Stimulated activated CD4-positive, alpha-beta T cell treated with anti-CD3 and anti-CD28 coated beads, Interleukin-15, amount 100 ng/mL, for 24 hours (primary cell): ENCODE measurements around the gene SOD3.

Experiments
- DNase-seq: peaks from one replicate; pipeline ENCODE4 v3.0.0-alpha.2; 2020

The SOD3 gene

DNA sequence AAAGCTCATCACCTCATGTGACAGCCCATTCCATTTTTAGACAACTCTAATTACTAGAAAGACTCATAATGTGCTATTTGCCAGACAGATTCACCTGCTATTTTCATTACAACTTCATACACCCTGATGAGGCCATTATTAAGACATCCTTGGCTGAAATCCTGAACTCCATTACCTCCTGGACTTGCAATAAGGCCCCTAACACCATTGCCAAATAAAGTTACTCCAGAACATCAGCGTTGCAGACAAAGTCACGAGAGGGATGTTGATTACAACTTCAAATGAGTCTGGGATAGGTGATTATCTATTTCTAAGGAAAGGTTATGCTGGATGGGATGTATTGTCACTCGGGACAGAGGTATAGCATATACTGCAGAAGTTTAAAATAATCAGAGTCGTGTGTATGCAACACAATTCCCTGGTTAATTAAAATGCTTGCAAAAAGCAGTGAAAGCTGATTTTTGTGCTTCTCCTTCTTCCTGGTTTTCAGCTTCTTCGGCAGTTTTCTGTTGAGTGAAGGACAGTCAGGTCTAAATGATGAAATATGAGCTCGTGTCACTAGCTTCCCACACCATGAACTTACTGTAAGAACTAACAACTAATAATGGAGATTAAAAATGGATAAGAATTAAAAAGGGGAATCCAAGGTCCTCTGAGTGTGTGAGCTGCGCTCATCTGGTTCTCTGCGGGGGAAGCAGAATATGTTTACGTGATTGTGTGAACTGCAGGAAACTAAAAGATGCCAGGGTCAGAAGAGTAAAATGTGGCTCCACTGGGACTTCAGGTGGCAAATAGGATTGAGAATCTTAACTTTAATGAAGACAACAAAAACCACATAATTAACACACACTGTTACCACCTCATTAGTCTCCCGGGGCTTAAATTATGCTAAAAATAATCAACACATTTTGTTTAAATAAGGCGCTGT, 17.6 kb upstream of the SOD3 start:
- DNase-seq: no peak

DNA sequence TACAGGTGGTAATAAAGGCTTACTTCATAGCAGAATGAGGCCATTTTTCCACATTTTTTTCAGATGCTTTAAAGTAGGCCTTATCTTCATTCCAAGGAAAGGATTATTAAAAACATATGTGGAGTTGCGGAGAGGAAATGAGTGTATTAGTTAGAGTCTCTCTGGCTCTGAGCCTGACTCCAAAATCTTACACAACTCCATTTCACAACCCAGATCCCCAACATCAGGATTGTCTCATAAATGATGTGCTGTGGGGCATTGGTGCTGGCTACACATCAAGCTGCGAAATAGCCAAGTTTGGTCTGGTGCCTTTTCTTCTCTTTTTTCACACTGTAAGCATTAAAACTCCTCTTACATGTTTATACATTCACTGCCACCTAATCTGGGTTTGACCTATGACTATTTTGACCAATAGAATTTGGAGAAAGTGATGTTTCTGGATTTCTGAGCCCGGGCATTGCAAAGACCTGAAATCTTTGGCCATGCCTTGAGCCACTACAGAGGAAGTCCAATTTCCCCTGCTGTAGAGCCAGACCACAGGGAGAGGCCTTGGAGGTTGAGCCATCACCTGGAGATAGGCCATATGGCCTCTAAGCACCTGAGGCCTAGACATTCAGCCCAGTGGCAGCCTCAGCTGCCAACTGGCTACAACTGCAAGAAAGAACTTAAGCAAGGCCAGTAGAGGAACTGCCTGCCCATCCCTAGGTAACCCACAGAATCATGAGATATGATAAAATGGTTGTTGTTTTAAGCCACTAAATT, 16.7 kb upstream of the SOD3 start:
- DNase-seq: no peak

- DNase-seq: no peak
These were observed 14.4 kb upstream of the SOD3 start for GRCh38 chr4:24780936-24781495.

DNA sequence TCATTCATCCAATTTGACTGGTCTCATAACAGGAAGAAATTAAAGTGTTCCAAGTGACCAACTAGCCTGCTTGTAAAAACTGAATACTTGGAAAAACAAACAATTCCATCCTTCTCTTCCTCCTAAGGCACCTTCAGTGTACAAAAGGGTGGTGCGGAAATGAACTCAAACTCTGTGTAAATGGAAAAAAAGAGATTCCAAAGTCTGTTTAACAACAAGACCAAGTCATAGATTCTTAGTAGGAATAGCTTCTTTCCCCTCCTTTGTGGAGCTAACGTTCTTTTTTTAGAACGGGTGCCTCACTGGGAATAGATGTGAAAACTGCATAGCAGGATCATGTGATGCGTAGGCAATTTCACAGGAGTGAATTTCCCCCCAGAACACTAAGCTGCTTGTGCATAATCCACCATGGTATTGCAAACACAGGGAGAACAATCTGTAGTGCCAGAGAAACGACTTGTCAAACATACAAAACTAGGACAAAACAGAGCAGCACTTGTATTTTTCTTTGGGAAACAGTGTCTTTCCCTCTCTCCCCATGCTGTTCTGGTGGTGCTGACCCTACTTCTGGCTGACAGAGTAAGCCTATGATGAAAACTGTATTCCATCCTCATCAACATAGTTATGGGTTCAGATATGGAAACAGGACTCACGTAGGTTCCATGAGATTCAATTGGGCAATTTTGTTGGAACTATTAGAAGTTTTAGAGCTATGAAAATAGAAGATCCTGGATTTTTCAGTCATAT, 13.2 kb upstream of the SOD3 start:
- DNase-seq: no peak

DNA sequence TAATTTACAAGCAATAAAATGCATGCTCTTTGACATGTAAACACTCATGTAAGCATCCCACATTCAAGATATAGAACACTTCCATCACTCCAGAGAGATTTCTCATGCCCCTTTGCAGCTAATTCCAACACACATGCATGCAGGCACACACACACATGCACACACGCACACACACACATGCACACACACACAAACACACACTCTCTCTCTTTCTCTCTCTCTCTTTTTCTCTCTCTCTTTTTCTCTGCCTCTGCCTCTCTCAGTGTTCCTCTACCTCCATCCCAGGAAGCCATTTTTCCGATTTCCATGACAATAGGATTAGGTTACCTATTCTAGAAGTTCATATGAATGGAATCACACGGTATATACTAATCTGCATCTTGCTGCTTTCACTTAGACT, 11.9 kb upstream of the SOD3 start:
- no peak for DNase-seq

DNA sequence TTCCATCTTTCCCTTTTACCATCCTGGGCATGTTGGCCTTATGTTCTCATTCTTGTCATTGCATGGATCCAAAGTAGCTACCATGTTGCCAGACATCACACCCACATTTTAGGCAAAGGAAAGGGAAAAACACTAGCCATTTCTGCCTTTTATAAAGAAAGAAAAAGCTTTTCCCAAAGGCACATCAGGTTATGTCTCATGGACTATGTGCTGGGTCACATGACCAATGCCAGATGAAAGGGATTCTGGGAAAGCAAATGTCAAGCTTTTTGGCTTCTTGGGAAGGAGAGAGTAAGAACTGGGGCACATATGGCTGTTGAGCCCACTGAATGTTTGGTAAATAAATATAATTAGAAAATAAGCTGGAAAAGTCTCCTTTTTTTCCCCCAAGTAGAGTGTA, 4.3 kb upstream of the SOD3 start:
- DNase-seq: no peak

- DNase-seq: no peak
These were observed 2.8 kb upstream of the SOD3 start for GRCh38 chr4:24792552-24792951.

DNA sequence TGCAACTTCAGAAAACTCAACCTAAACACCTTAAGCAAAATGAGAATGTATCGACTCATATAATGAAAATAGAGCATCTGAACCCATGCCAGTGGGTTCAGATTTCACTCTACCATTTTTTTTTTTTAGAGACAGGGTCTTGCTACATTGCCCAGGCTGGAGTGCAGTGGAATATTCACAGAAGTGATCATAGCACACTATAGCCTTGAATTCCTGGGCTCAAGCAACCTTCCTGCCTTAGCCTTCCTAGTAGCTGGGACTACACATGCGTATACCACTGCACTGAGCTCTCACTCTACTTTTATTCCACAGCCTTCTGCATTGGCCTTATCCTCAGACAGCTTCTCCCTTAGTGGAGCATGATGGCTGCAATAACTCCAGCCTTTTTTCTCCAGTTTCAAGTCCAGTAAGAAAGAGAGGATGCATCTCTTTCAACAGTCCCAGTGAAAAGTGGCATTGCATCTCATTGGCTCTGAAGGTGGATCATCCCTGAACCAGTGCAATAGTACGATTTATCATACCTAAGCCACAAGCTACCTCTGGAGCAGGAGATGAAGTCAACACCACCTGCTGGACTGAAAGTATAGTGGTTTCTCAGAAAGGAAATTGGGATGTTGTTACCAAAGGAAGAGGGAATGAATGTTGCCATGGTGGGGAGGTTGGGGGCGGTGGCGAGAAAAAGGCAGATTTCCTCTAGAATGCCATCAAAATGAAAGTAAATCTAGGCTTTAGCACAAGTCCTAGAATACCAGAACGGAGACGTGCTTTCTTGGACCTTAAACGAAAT, 2.0 kb upstream of the SOD3 start:
- no peak for DNase-seq

DNA sequence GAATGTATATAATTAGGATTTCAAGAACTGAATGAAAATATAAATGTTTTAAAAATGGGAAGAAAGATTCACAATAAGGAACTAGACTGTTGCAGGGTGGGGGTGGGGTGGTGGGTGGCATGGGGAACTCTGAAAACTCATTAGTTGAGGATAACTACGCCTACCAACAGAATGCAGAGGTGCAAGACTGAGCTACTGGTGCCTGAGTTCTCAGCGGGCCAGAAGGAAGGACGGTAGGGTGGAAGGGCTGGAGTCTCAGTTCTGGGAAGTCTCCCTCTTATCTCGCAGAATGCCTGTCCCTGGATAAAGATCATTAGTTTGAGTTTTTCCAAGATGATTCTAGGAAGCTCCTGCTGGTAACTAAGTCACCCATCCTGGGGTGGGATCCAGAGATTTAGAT, 1.3 kb upstream of the SOD3 start:
- no peak for DNase-seq

DNA sequence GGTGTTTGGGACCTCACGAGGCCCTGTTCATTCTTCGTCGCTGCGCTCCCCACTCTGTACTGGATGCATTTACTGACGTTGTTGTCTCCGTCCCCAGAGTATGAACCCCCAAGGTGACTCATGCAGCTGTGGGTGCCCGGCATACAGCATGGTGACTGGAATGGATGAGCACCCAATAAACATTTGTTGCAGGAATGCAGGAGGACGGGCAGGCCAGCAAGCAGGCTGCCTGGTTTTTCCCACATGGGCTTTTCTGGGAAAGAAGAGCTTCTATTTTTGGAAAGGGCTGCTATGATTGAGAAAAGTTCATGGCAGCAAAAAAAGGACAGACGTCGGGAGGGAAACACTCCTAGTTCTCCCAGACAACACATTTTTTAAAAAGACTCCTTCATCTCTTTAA, 893 bp upstream of the SOD3 start:
- no peak for DNase-seq

GRCh38 chr4:24795666-24796381, 451 bp downstream of the SOD3 start:
- DNase-seq: no peak

DNA sequence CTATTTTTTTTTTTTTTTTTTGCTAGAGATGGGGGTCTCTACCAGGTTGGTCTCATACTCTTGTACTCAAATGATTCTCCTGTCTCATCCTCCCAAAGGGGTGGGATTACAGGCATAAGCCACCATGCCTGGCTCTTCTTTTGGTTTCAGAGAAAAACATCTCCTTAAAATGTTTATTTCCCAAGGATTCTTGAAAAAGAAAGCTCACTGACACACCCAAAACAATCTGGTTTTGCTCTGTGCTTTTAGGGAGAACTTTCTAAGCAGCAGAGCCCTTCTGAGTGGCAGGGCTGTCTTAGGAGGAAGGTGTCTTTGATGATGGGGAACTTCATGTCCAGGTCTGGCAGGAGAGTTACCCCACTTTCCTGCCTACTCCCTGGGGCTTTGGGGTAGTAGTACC, 1.2 kb downstream of the SOD3 start:
- no peak for DNase-seq

DNA sequence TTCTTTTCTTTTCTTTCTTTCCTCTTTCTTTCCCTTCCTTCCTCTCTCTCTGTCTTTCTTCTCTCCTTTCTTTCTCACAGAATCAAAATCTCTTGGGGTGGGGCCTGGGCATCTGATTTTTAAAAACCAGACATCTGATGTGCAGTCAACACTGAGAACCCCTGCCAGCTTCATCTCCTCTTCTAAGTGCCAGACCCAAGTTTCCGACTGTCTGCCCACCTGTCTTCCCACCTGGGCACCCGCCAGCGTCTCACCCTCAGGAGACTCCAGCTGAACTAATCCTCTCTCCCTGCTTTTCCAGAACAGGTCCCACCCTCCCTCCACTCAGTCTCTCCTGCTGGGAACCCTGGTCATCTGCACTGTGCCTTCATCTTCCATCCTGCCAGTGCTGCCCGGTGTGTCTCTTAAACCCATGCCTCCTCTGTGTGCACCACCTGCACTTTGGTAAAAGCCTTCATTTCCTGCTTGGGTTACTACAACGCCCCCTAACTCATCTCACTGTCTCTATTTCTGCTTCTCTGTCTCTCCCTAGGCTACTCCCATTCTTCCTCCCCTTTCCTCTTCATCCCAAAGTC, 2.8 kb downstream of the SOD3 start:
- no peak for DNase-seq

- no peak for DNase-seq
These were observed 3.8 kb downstream of the SOD3 start for GRCh38 chr4:24799196-24799543.

- DNase-seq: no peak
These were observed 4.4 kb downstream of the SOD3 start for GRCh38 chr4:24799544-24800324.

DNA sequence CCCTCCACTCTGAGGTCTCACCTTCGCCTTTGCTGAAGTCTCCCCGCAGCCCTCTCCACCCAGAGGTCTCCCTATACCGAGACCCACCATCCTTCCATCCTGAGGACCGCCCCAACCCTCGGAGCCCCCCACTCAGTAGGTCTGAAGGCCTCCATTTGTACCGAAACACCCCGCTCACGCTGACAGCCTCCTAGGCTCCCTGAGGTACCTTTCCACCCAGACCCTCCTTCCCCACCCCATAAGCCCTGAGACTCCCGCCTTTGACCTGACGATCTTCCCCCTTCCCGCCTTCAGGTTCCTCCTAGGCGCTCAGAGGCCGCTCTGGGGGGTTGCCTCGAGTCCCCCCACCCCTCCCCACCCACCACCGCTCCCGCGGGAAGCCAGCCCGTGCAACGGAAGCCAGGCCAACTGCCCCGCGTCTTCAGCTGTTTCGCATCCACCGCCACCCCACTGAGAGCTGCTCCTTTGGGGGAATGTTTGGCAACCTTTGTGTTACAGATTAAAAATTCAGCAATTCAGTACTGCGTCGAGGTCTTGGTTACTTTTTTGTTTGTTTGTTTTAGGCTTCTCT, 5.0 kb downstream of the SOD3 start:
- DNase-seq: no peak

DNA sequence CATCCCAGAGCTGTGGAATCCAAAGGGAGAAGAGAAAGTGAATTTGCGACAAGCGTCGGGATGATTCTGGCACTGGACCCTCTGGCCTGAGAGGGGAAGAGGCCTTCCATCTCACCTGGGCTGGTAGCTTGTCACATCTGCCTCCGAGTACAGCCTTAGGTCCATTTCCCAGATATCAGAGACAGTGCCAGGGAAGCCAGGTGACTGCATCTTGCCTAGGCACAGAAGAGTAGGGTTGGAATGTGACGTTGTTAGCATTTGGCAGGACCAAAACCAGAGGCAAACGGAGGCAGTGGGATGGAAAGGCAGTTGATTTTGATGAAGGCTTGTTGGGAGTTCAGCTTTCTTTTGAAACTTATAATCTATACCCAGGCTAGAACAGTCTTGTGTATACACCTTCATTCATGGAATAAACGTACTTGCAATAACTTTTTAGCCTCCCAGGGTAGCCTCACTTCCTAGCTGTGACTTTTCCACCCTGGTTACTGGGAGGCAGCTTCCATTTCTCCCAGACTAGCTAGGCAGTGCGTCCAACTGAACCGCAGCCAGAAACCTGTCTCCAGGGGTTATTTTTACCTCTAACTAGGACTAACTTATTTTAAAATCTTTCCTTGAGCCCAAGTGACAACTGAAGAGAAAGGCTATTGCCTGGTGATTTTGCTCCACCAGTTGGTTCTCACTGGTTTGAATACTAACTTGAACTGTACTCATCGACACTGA, 5.9 kb downstream of the SOD3 start:
- DNase-seq: no peak

DNA sequence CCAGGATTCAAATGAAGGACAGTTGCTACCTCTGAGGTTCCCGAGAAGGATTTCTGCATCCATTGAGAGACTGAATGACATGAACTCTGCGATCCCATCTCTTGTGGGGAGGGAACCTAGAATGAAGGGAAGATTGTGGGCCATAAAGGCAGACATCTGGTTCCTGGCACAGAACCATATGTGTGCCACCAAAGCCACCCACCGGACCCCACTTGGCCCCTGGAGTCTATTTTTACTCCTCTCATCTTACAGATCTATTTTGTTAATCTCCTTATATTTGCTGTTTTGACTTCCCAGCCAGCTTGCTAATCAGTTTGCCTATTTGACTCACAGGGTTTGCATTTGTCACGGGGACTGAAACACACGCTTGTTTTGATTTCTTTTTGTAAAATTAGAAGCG, 7.3 kb downstream of the SOD3 start:
- DNase-seq: no peak

DNA sequence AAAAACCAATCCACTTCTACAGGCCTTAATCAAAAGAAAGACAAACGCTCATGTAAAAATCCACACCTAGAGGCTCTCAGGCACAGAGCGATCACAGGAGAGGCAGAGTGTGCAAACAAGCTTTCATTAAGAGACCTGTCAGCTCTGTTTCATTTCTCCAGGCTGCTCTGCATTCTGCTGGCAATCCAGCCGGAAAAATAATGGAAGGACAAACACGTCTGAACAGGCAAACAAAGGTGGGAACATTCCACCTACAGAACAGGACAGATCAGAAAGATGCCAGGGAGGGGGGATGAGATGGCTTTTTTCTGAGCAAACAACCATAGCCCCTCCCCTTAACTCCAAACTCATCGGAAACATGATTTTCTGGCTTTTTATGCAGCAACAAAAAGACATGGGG, 9.7 kb downstream of the SOD3 start:
- DNase-seq: no peak

GRCh38 chr4:24805566-24805965, 10.2 kb downstream of the SOD3 start:
- no peak for DNase-seq
